Activated CD8-positive, alpha-beta T cell treated with anti-CD3 and anti-CD28 coated beads for 36 hours (primary cell): Measurements from ENCODE around the gene DENND11. TPM values are rescaled to one million over a fixed set of nuclear protein-coding genes. Genes with fewer than 3 reads are reported as not detected.

ENCODE experiments used
- ATAC-seq: fragments of 200-7000 bp; cut with Tn5 transposase; one replicate; pipeline ENCODE4 v1.10.0; 2021; ENCODE audit warnings: mild to moderate bottlenecking, moderate library complexity
- CTCF ChIA-PET: fragments of 350-600 bp; sonication (Branson Sonifier 250); formaldehyde crosslinking; loops from one replicate; lab custom pipeline; 2021; ENCODE audit warnings: antibody characterized with exemption; lab: Charles Lee
- POLR2A ChIA-PET: fragments of 350-600 bp; sonication (Branson Sonifier 250); formaldehyde crosslinking; loops from one replicate; lab custom pipeline; 2021; ENCODE audit warnings: antibody characterized with exemption; lab: Charles Lee
- DNase-seq: peaks from one replicate; pipeline ENCODE4 v3.0.0-alpha.2; 2020
- H3K27ac Mint-ChIP-seq: one replicate; pipeline ENCODE4 v1.8.0; 2021; ENCODE audit warnings: mild to moderate bottlenecking, mixed read lengths
- H3K27me3 Mint-ChIP-seq: one replicate; pipeline ENCODE4 v1.8.0; 2021; ENCODE audit warnings: mixed read lengths
- H3K36me3 Mint-ChIP-seq: one replicate; pipeline ENCODE4 v1.8.0; 2021; ENCODE audit warnings: low read depth, mixed read lengths
- H3K4me1 Mint-ChIP-seq: one replicate; pipeline ENCODE4 v1.8.0; 2021; ENCODE audit warnings: low read depth, mixed read lengths
- H3K4me3 Mint-ChIP-seq: one replicate; pipeline ENCODE4 v1.8.0; 2021; ENCODE audit warnings: mild to moderate bottlenecking, moderate library complexity, mixed read lengths
- H3K9me3 Mint-ChIP-seq: one replicate; pipeline ENCODE4 v1.8.0; 2021; ENCODE audit warnings: mixed read lengths
- intact Hi-C: fragments of 100-400 bp; cut with micrococcal nuclease; formaldehyde crosslinking; loops from one replicate; pipeline ENCODE4 v1.10.0; 2022
- total RNA-seq, 2 experiments: library from RNA; stranded (reverse); gene quantifications; one replicate each; pipeline ENCODE4 v1.2.3, GENCODE V29; 2021
- TF ChIP-seq, protein P1 (sequence below): fragments of 200-600 bp; IDR thresholded peaks from one replicate; pipeline ENCODE4 v1.8.0; 2022; ENCODE audit warnings: antibody characterized with exemption, mild to moderate bottlenecking

Gene DENND11
- total RNA-seq, 2 experiments from 2014 or later, result 28.6 to 32.2 TPM

DNA sequence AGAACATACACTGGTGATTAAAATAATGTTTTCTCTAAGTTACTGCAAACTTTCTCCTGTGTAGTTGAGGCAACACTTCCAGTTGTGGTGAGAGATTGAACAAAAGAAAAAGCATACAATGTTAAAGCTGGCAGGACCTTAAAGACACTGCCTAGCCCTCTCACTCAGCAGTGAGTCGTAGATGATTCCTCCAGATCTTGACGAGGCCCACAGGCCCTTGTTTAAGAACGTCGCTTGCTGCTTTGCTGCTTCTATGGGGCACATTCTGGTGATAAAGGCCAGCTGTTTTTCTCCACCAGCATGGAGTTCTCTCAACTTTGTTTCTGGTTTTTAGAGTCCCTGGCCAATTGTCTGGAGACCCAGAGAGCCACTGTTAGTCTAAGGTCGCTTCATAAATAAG lies 2.8 kb upstream of the DENND11 start:
- POLR2A ChIA-PET, result interaction anchor here (0.8 to 1.1 kb wide), 3 partner anchors 33 to 112 kb away, joined by 3 read pairs; partner anchors contain the start of gene SSBP1
- DNase-seq (no peak), ATAC-seq (no peak)
- intact Hi-C loops, result no loop called here
- Mint-ChIP-seq H3K9me3 (no peaks in the 10 kb centered on the region), H3K4me1 (peaks cover 17% of the 10 kb centered on the region), H3K27me3 (peaks cover 2% of the 10 kb centered on the region), H3K27ac (no peak overlapping the region), H3K36me3 (peaks cover 2% of the 10 kb centered on the region), H3K4me3 (no peak overlapping the region)
- CTCF ChIA-PET, result interaction anchor here (0.7 kb wide), 1 partner anchor 50 kb away, joined by 3 read pairs; no protein-coding TSS in a partner anchor
- TF ChIP-seq, protein P1, sequence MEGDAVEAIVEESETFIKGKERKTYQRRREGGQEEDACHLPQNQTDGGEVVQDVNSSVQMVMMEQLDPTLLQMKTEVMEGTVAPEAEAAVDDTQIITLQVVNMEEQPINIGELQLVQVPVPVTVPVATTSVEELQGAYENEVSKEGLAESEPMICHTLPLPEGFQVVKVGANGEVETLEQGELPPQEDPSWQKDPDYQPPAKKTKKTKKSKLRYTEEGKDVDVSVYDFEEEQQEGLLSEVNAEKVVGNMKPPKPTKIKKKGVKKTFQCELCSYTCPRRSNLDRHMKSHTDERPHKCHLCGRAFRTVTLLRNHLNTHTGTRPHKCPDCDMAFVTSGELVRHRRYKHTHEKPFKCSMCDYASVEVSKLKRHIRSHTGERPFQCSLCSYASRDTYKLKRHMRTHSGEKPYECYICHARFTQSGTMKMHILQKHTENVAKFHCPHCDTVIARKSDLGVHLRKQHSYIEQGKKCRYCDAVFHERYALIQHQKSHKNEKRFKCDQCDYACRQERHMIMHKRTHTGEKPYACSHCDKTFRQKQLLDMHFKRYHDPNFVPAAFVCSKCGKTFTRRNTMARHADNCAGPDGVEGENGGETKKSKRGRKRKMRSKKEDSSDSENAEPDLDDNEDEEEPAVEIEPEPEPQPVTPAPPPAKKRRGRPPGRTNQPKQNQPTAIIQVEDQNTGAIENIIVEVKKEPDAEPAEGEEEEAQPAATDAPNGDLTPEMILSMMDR, result no peak

DNA sequence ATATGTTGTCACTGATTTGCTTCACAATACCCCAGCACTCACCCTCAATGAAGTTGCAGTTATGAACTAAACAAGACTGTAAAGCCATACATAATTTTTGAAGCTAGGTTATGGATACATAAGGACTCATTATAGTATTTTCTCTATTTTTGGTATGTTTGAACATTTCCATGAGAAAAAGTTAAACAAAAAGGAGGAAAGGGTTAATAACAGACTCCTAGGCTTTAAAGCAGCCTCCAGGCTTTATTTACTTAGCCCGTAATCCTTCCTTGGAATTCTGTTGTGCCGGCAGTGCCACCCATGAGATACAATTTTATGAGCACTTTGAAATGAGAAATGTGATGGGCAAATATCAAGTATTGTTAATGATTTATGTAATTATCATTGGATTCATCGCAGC lies 2.1 kb upstream of the DENND11 start:
- intact Hi-C loops, result no loop called here
- peaks cover 2% of the 10 kb centered on the region for H3K27me3 Mint-ChIP-seq

GRCh38 chr7:141702892-141703291 lies 926 bp upstream of the DENND11 start:
- DNase-seq, result no peak

More for the DNA sequence above, 2.1 kb upstream of the DENND11 start:
- no peak for ATAC-seq
- Mint-ChIP-seq H3K36me3 (peaks cover 2% of the 10 kb centered on the region), H3K4me1 (peaks cover 22% of the 10 kb centered on the region), H3K9me3 (no peaks in the 10 kb centered on the region), H3K4me3 (no peak overlapping the region), H3K27ac (no peak overlapping the region)
- POLR2A ChIA-PET, result no interaction called here
- TF ChIP-seq, protein P1, result no peak
- no peak for DNase-seq
- CTCF ChIA-PET, result interaction anchor here (4.5 kb wide), 1 partner anchor 50 kb away, joined by 23 read pairs; no protein-coding TSS in a partner anchor

GRCh38 chr7:141701489-141702046 lies 398 bp downstream of the DENND11 start:
- Mint-ChIP-seq H3K9me3 (no peaks in the 10 kb centered on the region), H3K36me3 (peaks cover 2% of the 10 kb centered on the region), H3K27me3 (peaks cover 2% of the 10 kb centered on the region), H3K4me1 (peaks cover 47% of the 10 kb centered on the region), H3K27ac (peak overlapping the region; percentile 68), H3K4me3 (peak overlapping the region; percentile 71)
- intact Hi-C loops, result no loop called here
- TF ChIP-seq, protein P1, result no peak
- ChIA-PET POLR2A (interaction anchor here (0.8 to 3.3 kb wide), 9 partner anchors 8 to 774 kb away, joined by 3 to 13 read pairs (median 3); partner anchors contain the start of gene SSBP1), CTCF (interaction anchor here (1.0 to 4.5 kb wide), 5 partner anchors 11 to 84 kb away, joined by 4 to 28 read pairs (median 6); partner anchors contain the start of gene SSBP1)
- DNase-seq (peak; percentile 86), ATAC-seq (peak; percentile 88)

More at GRCh38 chr7:141702892-141703291, 926 bp upstream of the DENND11 start:
- Mint-ChIP-seq H3K9me3 (no peaks in the 10 kb centered on the region), H3K27ac (no peak overlapping the region), H3K36me3 (peaks cover 2% of the 10 kb centered on the region), H3K4me3 (no peak overlapping the region), H3K4me1 (peaks cover 34% of the 10 kb centered on the region), H3K27me3 (peaks cover 2% of the 10 kb centered on the region)
- TF ChIP-seq, protein P1, result no peak
- no peak for ATAC-seq
- CTCF ChIA-PET, result interaction anchor here (1.2 to 4.5 kb wide), 3 partner anchors 36 to 82 kb away, joined by 4 to 28 read pairs (median 23); partner anchors contain the start of gene SSBP1
- POLR2A ChIA-PET, result interaction anchor here (1.4 to 3.3 kb wide), 3 partner anchors 30 to 39 kb away, joined by 3 to 13 read pairs (median 7); partner anchors contain the start of gene SSBP1
- intact Hi-C loops, result no loop called here
